K562 (cell line): Measurements from ENCODE around the gene DCAF4.

Experiments
- CCAR2 ChIP-seq: fragments of 200-400 bp; formaldehyde crosslinking; IDR thresholded peaks from 2 replicates; pipeline ENCODE4 v1.6.1; 2017; ENCODE audit warnings: mild to moderate bottlenecking, low read depth, low read length
- CEBPZ ChIP-seq: fragments of 150-350 bp; IDR thresholded peaks from 2 replicates; pipeline ENCODE4 v1.6.1; 2014; ENCODE audit warnings: low read depth, mild to moderate bottlenecking, low read length, borderline replicate concordance
- CTCF ChIP-seq, 3 experiments: IDR thresholded peaks in 2 of 3; conservative IDR thresholded peaks in 1 of 3; 2 replicates each; pipeline ENCODE4 v1.5.1; 2011 to 2012; ENCODE audit warnings: low read length in 3 of 3, mild to moderate bottlenecking in 3 of 3, control low read depth in 2 of 3, improper control_type of control experiment in 1 of 3, inconsistent platforms in 1 of 3, low read depth in 1 of 3, mixed read lengths in 1 of 3, moderate library complexity in 1 of 3; ENCODE audit not compliant: insufficient read depth in 2 of 3
- ETS1 ChIP-seq: conservative IDR thresholded peaks from 2 replicates; pipeline ENCODE4 v1.6.1; 2011; ENCODE audit warnings: low read depth, mild to moderate bottlenecking, low read length; ENCODE audit not compliant: control insufficient read depth
- FOXA1 ChIP-seq: fragments of 450-650 bp; IDR thresholded peaks from 2 replicates; pipeline ENCODE4 v1.6.1; 2016; ENCODE audit warnings: mild to moderate bottlenecking, borderline replicate concordance
- HDAC1 ChIP-seq, 2 experiments: fragments of 450-650 bp; IDR thresholded peaks; 2 replicates each; pipeline ENCODE4 v1.6.1; 2016 to 2017; ENCODE audit warnings: inconsistent platforms in 1 of 2, mild to moderate bottlenecking in 1 of 2, moderate library complexity in 1 of 2
- JUND ChIP-seq, 2 experiments: IDR thresholded peaks; 2 replicates in 1 of 2; 3 replicates in 1 of 2; pipeline ENCODE4 v1.6.1; 2011; ENCODE audit warnings: borderline replicate concordance in 2 of 2, low read depth in 2 of 2, low read length in 2 of 2, improper control_type of control experiment in 1 of 2, missing biosample characterization in 1 of 2, missing genetic modification characterization in 1 of 2, missing genetic modification reagents in 1 of 2
- KLF6 ChIP-seq: fragments of 250-450 bp; sonication (Bioruptor Pico); IDR thresholded peaks from 2 replicates; pipeline ENCODE4 v1.4.0; 2020; ENCODE audit warnings: mild to moderate bottlenecking, moderate library complexity, borderline replicate concordance
- MAX ChIP-seq: sonication (generic); formaldehyde crosslinking; IDR thresholded peaks from 2 replicates; pipeline ENCODE4 v1.9.0; 2022; ENCODE audit warnings: mild to moderate bottlenecking, missing genetic modification reagents
- MNT ChIP-seq, 2 experiments: fragments of 450-650 bp; conservative IDR thresholded peaks; 2 replicates each; pipeline ENCODE4 v1.6.1; 2017; ENCODE audit warnings: mild to moderate bottlenecking in 2 of 2, moderate library complexity in 2 of 2
- POLR2A ChIP-seq: fragments of 450-650 bp; conservative IDR thresholded peaks from 2 replicates; pipeline ENCODE4 v1.6.1; 2016
- TRIM25 ChIP-seq: fragments of 450-650 bp; IDR thresholded peaks from 2 replicates; pipeline ENCODE4 v1.7.0; 2016; ENCODE audit warnings: borderline replicate concordance
- ZNF592 ChIP-seq: fragments of 450-650 bp; IDR thresholded peaks from 2 replicates; pipeline ENCODE4 v1.6.1; 2017; ENCODE audit warnings: antibody characterized with exemption, mild to moderate bottlenecking
- ZNF79 ChIP-seq: fragments of 250-450 bp; sonication (Bioruptor Pico); IDR thresholded peaks from 2 replicates; pipeline ENCODE4 v1.4.0; 2020; ENCODE audit warnings: low read depth, mild to moderate bottlenecking, moderate library complexity

- TF ChIP-seq FOXA1 (no peak), ZNF592 (no peak), CCAR2 (no peak), HDAC1 (IDR thresholded peaks at IDR 0.05) (no peak), CTCF (IDR thresholded peaks at IDR 0.05 in 2 of 3, conservative IDR thresholded peaks at IDR 0.05 in 1 of 3; ENCODE audit: insufficient read depth in 2 of 3, low read depth in 1 of 3, low read length in 3 of 3) (no peak), ETS1 (no peak), CEBPZ (no peak), POLR2A (no peak), JUND (IDR thresholded peaks at IDR 0.05; ENCODE audit: borderline replicate concordance, low read depth, low read length) (no peak), JUND (tag; IDR thresholded peaks at IDR 0.05; ENCODE audit: borderline replicate concordance, low read depth, low read length) (no peak), ZNF79 (CRISPR knock-in tag) (no peak), TRIM25 (no peak), MNT (conservative IDR thresholded peaks at IDR 0.05) (no peak), KLF6 (CRISPR knock-in tag) (no peak), MAX (CRISPR knock-in tag) (no peak)
Observed at GRCh38 chr14:72888636-72889201, 37.5 kb upstream of the DCAF4 start.
